Loucy (cell line): Measurements from ENCODE around the gene ASB10.

ENCODE experiments used
- H2AFZ ChIP-seq: fragments of 200-600 bp; sonication (generic); 2 replicates; pipeline ENCODE4 v1.6.0; 2016; ENCODE audit warnings: antibody characterized with exemption, mild to moderate bottlenecking, low read length, moderate library complexity
- H3F3A ChIP-seq: fragments of 200-600 bp; 2 replicates; pipeline ENCODE4 v1.6.0; 2016; ENCODE audit warnings: antibody characterized with exemption, low read depth, mild to moderate bottlenecking
- H3K27me3 ChIP-seq: fragments of 200-600 bp; sonication (generic); 2 replicates; pipeline ENCODE4 v1.6.1; 2014; ENCODE audit warnings: low read length, mild to moderate bottlenecking; ENCODE audit not compliant: insufficient read depth, poor library complexity, severe bottlenecking
- H3K36me3 ChIP-seq: fragments of 200-600 bp; sonication (generic); 2 replicates; pipeline ENCODE4 v1.6.1; 2016; ENCODE audit warnings: low read length; ENCODE audit not compliant: insufficient read depth
- H3K4me1 ChIP-seq: fragments of 200-600 bp; sonication (generic); 2 replicates; pipeline ENCODE4 v1.5.1; 2014; ENCODE audit warnings: low read length, mild to moderate bottlenecking; ENCODE audit not compliant: insufficient read depth, poor library complexity, severe bottlenecking
- H3K4me2 ChIP-seq: fragments of 200-600 bp; sonication (generic); 2 replicates; pipeline ENCODE4 v1.6.0; 2014; ENCODE audit warnings: antibody characterized with exemption, low read length, low read depth, mild to moderate bottlenecking; ENCODE audit not compliant: poor library complexity, severe bottlenecking
- H3K4me3 ChIP-seq: fragments of 200-600 bp; sonication (generic); 2 replicates; pipeline ENCODE4 v1.5.1; 2014; ENCODE audit warnings: low read length, mild to moderate bottlenecking, mixed read lengths; ENCODE audit not compliant: poor library complexity, severe bottlenecking
- H3K79me2 ChIP-seq: fragments of 200-600 bp; sonication (generic); 2 replicates; pipeline ENCODE4 v1.6.1; 2014; ENCODE audit warnings: low read length; ENCODE audit not compliant: insufficient read depth
- H3K9ac ChIP-seq: fragments of 200-600 bp; sonication (generic); 2 replicates; pipeline ENCODE4 v1.6.0; 2014; ENCODE audit warnings: mild to moderate bottlenecking, low read depth, low read length, moderate library complexity; ENCODE audit not compliant: poor library complexity, severe bottlenecking
- H3K9me2 ChIP-seq: fragments of 200-600 bp; sonication (generic); replicated peaks from 2 replicates; pipeline ENCODE4 v1.6.1; 2016; ENCODE audit warnings: low read depth, low read length, mixed read lengths
- H3K9me3 ChIP-seq: fragments of 200-600 bp; sonication (generic); 2 replicates; pipeline ENCODE4 v1.6.1; 2014; ENCODE audit warnings: mild to moderate bottlenecking, antibody characterized with exemption, low read length, low read depth; ENCODE audit not compliant: insufficient read depth
- H4K20me1 ChIP-seq: fragments of 200-600 bp; sonication (generic); 2 replicates; pipeline ENCODE4 v1.6.0; 2014; ENCODE audit warnings: antibody characterized with exemption, low read length, mild to moderate bottlenecking; ENCODE audit not compliant: insufficient read depth, poor library complexity, severe bottlenecking
- EZH2phosphoT487 ChIP-seq: fragments of 200-600 bp; IDR thresholded peaks from 2 replicates; pipeline ENCODE4 v1.6.1; 2018; ENCODE audit warnings: antibody characterized with exemption, mild to moderate bottlenecking, moderate library complexity, borderline replicate concordance
- TF ChIP-seq, protein P1 (sequence below): fragments of 200-600 bp; sonication (generic); conservative IDR thresholded peaks from 2 replicates; pipeline ENCODE4 v1.5.1; 2014; ENCODE audit warnings: mild to moderate bottlenecking, antibody characterized with exemption, low read length

ASB10 gene

DNA sequence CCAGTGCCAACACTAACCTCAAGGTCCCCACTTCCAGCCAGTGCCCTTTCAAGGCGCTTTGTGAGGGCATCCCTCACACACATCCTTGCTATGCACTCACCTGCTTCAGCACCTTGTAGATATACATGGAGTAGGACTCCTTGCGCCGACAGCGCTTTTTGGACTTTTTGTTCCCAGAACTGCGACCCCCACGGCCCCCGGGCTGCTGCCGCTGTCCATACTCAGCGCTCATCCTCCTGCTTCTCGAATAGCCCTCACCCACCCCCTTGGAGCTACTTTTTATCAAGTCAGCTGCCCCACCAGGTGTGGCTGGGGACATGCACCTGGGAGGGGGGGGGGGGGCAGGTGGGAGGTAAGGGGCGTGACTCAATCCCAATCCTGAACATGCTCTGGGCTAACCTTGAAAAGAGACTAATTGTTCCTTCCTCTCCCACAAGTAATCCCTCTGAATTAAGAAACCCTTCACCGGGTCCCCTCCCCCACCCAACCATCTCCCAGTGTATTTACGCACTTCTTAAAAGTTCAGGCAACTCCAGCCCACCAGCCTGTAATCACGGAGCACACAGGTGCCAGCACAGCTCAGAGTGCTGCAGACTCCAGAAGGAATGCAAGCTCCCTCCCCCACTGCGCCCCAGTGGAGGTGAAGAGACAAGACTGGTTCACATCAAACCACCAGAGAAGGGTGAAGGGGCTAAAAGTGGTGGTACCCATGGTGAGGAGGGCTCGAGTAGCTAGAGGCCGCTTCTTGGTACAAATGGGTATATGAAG is 23.2 kb upstream of the ASB10 start, which contains the start of gene H2BK1:
Gene H2BK1, minus strand, starts transcription at position 402 of the 768 bp plus-strand sequence. Its CDS starts 170 bp downstream, at position 232.
- Histone ChIP-seq H2AFZ (no peak within 1 kb of the TSS), H3K79me2 (no peaks in the 10 kb centered on the region), H4K20me1 (no peaks in the 10 kb centered on the region), H3F3A (0 out of 2 replicates have a peak, but pooled peaks cover 7% of the 10 kb centered on the region), H3K36me3 (peaks cover 22% of the 10 kb centered on the region; the same call in 1 of the 2 replicates), H3K27me3 (no peaks in the 10 kb centered on the region), H3K4me2 (no peak within 1 kb of the TSS), H3K9me2 (no peaks in the 10 kb centered on the region), H3K9me3 (no peaks in the 10 kb centered on the region), H3K9ac (peak within 1 kb of the TSS; percentile 20), H3K4me3 (no peak within 1 kb of the TSS), H3K4me1 (peaks cover 46% of the 10 kb centered on the region)
- TF ChIP-seq EZH2phosphoT487, result no peak
- TF ChIP-seq, protein P1, sequence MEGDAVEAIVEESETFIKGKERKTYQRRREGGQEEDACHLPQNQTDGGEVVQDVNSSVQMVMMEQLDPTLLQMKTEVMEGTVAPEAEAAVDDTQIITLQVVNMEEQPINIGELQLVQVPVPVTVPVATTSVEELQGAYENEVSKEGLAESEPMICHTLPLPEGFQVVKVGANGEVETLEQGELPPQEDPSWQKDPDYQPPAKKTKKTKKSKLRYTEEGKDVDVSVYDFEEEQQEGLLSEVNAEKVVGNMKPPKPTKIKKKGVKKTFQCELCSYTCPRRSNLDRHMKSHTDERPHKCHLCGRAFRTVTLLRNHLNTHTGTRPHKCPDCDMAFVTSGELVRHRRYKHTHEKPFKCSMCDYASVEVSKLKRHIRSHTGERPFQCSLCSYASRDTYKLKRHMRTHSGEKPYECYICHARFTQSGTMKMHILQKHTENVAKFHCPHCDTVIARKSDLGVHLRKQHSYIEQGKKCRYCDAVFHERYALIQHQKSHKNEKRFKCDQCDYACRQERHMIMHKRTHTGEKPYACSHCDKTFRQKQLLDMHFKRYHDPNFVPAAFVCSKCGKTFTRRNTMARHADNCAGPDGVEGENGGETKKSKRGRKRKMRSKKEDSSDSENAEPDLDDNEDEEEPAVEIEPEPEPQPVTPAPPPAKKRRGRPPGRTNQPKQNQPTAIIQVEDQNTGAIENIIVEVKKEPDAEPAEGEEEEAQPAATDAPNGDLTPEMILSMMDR, result no peak

DNA sequence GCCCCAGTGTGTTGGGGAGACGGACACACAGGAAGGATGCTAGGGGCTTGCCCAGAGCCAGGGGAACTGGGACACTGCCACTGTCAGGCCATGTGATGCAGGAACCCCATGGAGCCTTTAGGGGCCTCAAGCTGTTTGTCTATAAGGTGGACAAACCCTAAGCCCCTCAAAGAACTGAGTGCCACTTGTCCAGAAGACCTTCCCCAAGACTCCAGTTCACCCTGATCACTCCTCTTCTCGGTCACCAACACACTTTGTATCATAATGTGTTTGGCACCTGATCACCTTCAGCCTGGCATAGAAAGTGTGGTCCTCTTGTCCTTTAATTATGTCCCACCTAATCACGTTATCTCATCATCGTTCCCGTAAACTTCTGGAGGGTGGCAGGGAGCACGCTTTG is 22.5 kb upstream of the ASB10 start:
- H4K20me1 ChIP-seq, result no peaks in the 10 kb centered on the region
- 0 out of 2 replicates have a peak, but pooled peaks cover 7% of the 10 kb centered on the region for H3F3A ChIP-seq
- H2AFZ ChIP-seq, result no peak overlapping the region
- H3K9me2 ChIP-seq, result no peaks in the 10 kb centered on the region
- no peaks in the 10 kb centered on the region for H3K79me2 ChIP-seq
- H3K4me3 ChIP-seq, result no peak overlapping the region
- no peak for TF ChIP-seq EZH2phosphoT487
- TF ChIP-seq, protein P1, result no peak
- peaks cover 15% of the 10 kb centered on the region; the same call in 1 of the 2 replicates for H3K36me3 ChIP-seq
- no peaks in the 10 kb centered on the region for H3K9me3 ChIP-seq
- H3K27me3 ChIP-seq, result no peaks in the 10 kb centered on the region
- H3K4me2 ChIP-seq, result no peak overlapping the region
- peaks cover 48% of the 10 kb centered on the region for H3K4me1 ChIP-seq
- H3K9ac ChIP-seq, result no peak overlapping the region

DNA sequence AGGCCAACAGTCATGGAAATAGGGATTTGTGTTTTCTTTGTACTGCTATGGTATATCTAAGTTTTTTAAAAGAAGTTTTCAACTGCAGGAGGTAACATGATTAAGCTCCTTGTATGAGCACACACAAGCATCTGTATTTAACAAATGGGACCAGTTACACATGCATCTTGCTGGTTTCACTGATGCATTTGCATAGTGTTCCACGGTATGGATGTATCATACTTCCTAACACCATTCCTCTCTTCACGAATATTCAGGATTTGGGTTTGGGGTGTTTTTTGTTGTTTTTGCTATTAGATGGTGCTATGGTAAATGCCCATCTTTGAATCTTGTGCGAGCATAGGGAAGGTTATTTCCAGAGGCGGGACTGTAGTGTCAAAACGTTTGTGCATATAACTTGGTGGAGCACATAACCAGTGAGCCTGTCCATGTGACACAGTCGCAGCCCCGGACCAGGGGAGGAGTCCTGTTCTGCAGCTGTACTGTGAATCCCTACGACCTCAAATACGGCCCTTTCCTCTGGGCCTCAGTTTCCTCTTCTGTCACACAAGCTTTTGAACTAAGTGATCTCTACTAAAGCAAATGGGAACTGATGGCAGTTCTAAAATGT is 21.3 kb upstream of the ASB10 start:
- H3K27me3 ChIP-seq, result no peaks in the 10 kb centered on the region
- H4K20me1 ChIP-seq, result no peaks in the 10 kb centered on the region
- TF ChIP-seq EZH2phosphoT487, result no peak
- TF ChIP-seq, protein P1, result no peak
- H3K4me3 ChIP-seq, result peak overlapping the region; percentile 55
- peak overlapping the region; percentile 83 for H3K4me2 ChIP-seq
- 0 out of 2 replicates have a peak, but pooled peaks cover 7% of the 10 kb centered on the region for H3F3A ChIP-seq
- H3K79me2 ChIP-seq, result no peaks in the 10 kb centered on the region
- H3K9me2 ChIP-seq, result no peaks in the 10 kb centered on the region
- peak overlapping the region; percentile 63 for H3K9ac ChIP-seq
- H3K4me1 ChIP-seq, result peaks cover 48% of the 10 kb centered on the region
- no peak overlapping the region for H2AFZ ChIP-seq
- H3K9me3 ChIP-seq, result no peaks in the 10 kb centered on the region
- peaks cover 5% of the 10 kb centered on the region; the same call in 1 of the 2 replicates for H3K36me3 ChIP-seq
